Neural cell (in vitro differentiated cells): Measurements from ENCODE around the gene CPNE4.

Source experiments
- CTCF ChIP-seq: fragments of 450-650 bp; IDR thresholded peaks from 2 replicates; pipeline ENCODE4 v1.5.1; 2014; ENCODE audit warnings: antibody characterized with exemption, mild to moderate bottlenecking, moderate library complexity; ENCODE audit not compliant: poor library complexity, severe bottlenecking
- EP300 ChIP-seq: fragments of 450-650 bp; conservative IDR thresholded peaks from 2 replicates; pipeline ENCODE4 v1.6.1; 2014; ENCODE audit warnings: antibody characterized with exemption, mild to moderate bottlenecking, moderate library complexity; ENCODE audit not compliant: poor library complexity, severe bottlenecking
- EZH2 ChIP-seq: fragments of 200-600, 300-800 bp; shearing (Covaris generic), sonication (generic); IDR thresholded peaks from 2 replicates; pipeline ENCODE4 v1.6.1; 2014; ENCODE audit warnings: antibody characterized with exemption, low read length, borderline replicate concordance, mild to moderate bottlenecking; ENCODE audit not compliant: insufficient read depth, poor library complexity, severe bottlenecking
- MXI1 ChIP-seq: fragments of 450-650 bp; conservative IDR thresholded peaks from 2 replicates; pipeline ENCODE4 v1.6.1; 2014; ENCODE audit warnings: antibody characterized with exemption, mild to moderate bottlenecking; ENCODE audit not compliant: poor library complexity, severe bottlenecking
- POLR2AphosphoS5 ChIP-seq: IDR thresholded peaks from 2 replicates; pipeline ENCODE4 v1.6.1; 2012
- RAD21 ChIP-seq: fragments of 450-650 bp; conservative IDR thresholded peaks from 2 replicates; pipeline ENCODE4 v1.6.1; 2014; ENCODE audit warnings: antibody characterized with exemption, mild to moderate bottlenecking, moderate library complexity
- SMC3 ChIP-seq: fragments of 450-650 bp; conservative IDR thresholded peaks from 2 replicates; pipeline ENCODE4 v1.6.1; 2014; ENCODE audit warnings: antibody characterized with exemption, mild to moderate bottlenecking, moderate library complexity; ENCODE audit not compliant: poor library complexity
- TAF1 ChIP-seq: IDR thresholded peaks from 2 replicates; pipeline ENCODE4 v1.6.1; 2012; ENCODE audit warnings: low read depth
- TF ChIP-seq, protein P1 (sequence below): IDR thresholded peaks from 2 replicates; pipeline ENCODE4 v1.6.1; 2012; ENCODE audit warnings: borderline replicate concordance

DNA sequence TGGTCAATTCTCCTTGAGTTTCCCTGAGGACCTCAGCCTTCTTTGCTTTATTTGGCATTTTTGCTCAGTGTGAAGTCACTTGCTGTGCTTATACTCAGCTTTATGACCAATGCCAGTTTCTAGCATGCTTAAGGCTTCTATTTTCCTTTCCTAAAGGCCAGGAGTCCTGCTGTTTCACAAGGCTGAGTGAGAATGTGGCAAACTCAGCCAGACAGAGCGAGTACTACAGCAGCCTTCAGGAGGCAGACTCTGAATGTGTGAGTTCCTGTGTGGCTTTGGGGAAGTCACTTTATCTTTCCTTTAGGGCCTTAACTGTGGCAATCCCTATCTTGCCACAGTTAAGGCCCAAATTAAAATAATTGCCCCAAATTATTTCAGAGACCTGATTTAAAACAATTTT, 318.8 kb downstream of the CPNE4 start:
- no peak for TF ChIP-seq CTCF
- no peak for TF ChIP-seq POLR2AphosphoS5
- no peak for TF ChIP-seq EP300
- no peak for TF ChIP-seq EZH2
- TF ChIP-seq MXI1 = no peak
- TF ChIP-seq, protein P1, sequence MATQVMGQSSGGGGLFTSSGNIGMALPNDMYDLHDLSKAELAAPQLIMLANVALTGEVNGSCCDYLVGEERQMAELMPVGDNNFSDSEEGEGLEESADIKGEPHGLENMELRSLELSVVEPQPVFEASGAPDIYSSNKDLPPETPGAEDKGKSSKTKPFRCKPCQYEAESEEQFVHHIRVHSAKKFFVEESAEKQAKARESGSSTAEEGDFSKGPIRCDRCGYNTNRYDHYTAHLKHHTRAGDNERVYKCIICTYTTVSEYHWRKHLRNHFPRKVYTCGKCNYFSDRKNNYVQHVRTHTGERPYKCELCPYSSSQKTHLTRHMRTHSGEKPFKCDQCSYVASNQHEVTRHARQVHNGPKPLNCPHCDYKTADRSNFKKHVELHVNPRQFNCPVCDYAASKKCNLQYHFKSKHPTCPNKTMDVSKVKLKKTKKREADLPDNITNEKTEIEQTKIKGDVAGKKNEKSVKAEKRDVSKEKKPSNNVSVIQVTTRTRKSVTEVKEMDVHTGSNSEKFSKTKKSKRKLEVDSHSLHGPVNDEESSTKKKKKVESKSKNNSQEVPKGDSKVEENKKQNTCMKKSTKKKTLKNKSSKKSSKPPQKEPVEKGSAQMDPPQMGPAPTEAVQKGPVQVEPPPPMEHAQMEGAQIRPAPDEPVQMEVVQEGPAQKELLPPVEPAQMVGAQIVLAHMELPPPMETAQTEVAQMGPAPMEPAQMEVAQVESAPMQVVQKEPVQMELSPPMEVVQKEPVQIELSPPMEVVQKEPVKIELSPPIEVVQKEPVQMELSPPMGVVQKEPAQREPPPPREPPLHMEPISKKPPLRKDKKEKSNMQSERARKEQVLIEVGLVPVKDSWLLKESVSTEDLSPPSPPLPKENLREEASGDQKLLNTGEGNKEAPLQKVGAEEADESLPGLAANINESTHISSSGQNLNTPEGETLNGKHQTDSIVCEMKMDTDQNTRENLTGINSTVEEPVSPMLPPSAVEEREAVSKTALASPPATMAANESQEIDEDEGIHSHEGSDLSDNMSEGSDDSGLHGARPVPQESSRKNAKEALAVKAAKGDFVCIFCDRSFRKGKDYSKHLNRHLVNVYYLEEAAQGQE = no peak
- TF ChIP-seq RAD21 = no peak
- no peak for TF ChIP-seq TAF1
- TF ChIP-seq SMC3 = no peak
